Fibroblast of peridontal ligament (primary cell): ENCODE results near the gene METTL16.

Experiments
- DNase-seq: peaks from one replicate; pipeline ENCODE4 v3.0.0-alpha.2; 2010; ENCODE audit errors: extremely low read depth

The METTL16 gene

DNA sequence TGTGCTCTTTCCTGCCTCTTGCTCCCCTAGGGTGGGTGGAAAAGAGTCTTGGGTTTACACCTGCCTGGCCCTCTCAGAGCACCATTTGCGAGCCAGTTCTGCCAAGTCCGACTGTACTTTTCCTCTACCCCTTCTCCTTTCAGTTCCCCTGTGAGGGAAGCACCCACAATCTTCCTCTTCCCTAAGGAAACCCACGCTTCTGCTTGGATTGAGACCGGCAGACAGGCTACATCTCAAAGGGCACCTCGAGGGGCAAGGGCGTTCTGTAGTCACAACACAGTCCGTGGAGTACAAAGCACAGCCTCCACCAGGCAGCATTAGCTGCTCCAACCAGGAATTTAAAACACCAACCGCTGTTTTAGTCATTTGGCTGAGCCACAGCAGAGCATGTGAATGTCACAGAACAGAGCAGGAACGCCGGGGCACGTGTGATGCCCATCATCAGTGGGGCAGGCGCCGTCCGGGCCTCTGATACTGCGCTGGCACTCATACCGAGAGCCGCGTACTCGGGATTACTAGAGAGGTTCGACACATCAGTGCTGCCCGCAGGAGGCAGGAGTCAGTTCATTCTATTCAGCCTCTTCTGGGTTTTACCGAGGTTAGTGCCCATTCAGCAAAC, 97.1 kb downstream of the METTL16 start:
- no peak for DNase-seq

GRCh38 chr17:2412561-2413021, 99.1 kb downstream of the METTL16 start:
- peak; percentile 54 for DNase-seq

DNA sequence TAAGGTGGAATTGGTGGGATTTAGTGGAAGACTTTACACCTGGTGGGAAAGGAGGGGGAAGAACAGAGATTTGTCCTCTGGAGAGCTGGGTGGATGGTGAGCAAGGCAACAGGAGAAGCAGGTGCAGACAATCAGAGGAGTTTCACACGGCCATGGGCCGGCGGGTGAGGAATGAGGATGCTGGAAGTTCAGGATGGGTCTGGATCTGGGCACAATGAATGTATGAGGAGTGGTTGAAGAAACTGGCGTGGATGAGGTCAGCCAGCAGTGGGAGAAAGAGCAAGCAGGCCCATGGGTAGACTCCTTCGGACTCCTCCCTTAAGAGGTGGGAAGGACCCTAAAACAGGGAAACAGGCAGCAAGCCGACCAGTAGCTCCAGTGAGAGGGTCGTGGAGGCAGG, 100.7 kb downstream of the METTL16 start:
- DNase-seq = no peak

DNA sequence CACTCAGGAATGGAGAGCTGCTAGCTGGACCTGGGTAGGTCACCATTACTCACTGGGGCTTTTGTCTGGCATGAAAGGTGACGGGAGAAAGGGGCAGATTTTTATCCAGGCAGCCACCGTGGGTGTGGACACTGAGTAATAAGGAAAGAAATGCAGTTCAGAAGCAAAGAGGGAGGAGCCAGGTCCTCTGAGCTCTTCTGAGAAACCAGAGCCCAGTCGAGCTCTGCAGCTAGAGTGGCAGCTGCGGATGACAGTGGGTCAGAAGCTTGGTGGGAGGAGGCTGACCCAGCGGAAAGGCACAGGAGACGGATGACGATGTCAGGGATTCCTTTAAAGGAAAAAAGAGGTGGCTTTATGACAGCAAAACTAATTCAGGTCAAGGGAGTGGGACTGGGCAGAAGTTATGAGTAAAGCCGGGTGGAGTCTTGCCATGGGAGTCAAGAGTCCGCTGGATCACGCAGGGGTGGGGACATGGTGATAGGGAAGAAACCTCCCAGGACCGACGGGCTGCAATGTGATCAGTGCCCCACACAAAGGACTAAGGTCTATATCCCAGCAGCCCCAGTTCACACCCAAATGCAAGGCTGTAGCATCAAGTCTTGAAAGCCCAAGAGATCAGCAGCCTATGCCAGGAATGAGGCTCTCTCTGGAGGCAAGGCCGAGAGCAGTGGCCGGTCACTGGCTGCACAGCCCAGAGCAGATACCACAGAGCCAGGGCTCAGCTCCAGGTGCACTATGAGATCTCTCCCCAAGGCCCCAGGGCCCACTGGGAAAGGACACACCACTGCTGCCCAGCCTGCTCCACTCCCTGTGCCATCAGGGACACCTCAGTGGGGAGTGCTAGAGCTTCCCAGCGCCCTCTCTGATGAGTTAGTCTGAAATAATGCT, 104.5 kb downstream of the METTL16 start:
- peak; percentile 77 for DNase-seq

- no peak for DNase-seq
Measured at GRCh38 chr17:2406271-2406902, 105.3 kb downstream of the METTL16 start.

DNA sequence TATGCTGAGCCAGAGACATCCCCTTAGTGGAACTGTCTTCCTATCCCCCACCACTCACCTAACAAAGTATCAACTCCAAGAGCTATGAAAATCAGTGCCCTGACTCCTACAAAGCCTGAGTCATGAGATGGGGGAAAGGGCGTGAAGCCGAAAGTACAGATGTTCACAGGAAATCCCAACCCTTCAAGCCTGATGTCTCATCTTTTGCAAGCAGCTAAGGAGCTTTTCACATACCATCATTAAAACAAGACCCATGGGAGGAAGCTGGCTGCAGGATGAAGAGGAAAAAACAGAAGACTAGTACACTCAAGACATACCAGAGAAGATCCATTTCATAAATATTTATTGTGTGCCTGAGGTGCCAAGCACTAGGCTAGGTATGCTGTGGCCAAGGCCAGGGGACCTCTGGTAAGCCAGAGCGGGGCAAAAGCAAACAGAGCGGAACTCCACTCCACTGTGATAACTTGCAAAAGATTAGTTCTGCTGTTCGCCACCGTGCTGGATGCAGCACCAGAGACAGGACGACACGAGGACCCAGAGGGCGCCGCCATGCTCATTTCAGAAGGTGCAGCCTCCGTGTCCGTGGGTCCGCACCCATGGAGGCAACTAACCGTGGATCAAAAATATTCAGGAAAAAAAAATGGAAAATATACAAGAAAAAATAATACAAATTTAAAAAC, 106.3 kb downstream of the METTL16 start:
- DNase-seq = peak; percentile 93

DNA sequence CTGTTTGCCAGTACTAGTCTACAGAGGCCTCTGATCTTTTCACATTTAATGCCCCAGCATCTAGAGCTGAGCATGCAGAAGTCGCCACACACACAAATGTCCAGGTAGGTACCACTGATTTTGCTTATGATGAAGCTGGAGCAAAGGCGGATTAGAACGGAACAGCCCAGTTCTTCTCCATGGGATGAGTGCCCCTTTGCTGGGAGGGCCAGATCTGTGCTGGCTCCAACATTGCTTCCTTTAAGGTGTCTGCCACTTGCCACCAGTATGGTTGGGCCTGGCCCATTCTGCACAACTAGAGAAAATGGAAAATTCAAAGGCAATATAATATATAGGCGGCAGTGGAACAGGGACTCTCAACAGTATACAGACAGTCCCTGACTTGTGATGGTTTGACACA, 108.6 kb downstream of the METTL16 start:
- DNase-seq = no peak

DNA sequence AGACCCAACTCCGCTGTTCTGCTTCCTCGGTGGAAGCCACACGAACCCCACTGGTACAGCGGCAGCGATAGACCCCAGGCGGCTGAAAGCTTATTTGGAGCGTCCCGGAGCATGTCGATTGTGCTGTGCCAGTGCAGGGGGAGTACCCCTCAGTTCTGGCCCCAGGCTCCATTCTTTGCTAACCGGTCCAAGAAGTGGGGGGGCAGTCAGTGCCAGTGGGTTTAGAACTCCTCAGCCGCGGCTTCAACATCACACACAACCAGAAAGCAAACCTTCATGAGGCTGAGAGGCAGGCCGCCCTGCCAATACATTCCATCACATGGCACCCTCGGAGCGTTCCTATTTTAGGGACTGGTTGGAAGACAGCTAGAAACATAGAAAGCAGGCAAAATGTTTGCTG, 109.1 kb downstream of the METTL16 start:
- no peak for DNase-seq

DNA sequence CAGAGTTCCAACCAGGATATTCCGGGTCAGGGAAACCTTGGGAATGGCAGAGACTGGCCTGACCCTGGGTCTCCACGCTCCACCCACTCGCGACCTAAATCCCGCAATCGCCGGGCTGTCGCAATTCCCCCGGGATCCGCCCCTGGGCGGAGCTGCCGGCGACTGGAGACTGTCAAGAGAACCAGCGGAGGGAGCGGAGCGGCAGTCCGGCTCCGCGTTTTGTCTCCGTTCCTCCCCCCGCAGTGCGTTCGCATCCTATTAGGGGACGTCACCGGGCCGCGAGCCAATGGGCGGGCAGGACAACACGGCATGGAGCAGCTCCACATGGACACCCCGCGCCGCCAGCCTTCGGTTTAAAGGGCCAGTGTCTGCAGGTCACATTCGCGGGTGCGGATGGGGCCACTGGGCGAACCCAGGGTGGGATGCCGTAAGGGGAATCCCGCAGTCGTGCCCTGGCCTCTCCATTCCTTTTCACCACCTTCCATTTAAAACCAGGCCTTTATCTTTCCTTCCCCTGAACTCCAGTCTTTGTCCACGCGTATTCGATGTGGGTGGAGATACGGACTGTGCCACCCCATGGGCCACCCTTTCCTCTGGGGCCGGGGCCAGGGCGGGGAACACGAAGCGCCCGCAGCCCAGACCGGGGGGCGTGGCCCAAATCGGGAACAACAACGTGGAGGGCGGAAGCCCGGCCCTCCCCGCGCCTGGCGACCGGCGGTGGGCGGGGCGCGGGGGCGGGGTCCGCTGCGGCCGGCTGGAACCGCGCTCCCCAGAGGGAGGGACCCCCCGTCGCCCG, 110.1 kb downstream of the METTL16 start:
- peak; percentile 99 for DNase-seq

DNA sequence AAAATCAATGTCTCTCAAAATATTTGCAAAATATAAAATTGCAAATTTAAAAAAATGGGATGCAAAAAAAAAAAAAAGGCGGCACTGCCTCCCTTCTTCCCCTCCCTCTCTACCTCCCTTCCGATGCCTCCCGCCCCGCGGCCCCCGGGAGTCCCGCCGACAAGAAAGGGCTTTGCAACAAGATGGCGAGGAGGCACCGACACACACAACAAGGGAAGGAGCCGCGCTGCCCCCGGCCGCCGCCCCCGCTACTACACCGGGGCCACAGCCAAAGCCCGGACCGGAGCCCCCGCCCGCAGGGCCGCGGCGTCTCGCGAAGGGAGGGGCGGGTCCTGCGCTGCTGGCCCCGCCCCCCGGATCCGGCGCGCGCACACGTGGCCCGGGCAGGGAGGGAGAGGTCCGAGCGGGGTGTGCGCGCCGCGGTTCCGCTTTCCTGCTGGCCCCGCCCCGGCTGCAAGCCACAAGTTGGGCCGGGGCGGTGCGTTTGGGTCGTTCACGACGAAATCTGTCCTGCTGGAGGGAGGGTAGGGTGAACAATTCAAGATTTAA, 110.7 kb downstream of the METTL16 start, which contains the start of gene MNT:
Gene MNT, minus strand, starts transcription at position 184 of the 549 bp plus-strand sequence. CDS start 348 bp downstream, outside the sequence.
- no peak for DNase-seq

GRCh38 chr17:2400474-2400866, 111.2 kb downstream of the METTL16 start:
- no peak for DNase-seq

DNA sequence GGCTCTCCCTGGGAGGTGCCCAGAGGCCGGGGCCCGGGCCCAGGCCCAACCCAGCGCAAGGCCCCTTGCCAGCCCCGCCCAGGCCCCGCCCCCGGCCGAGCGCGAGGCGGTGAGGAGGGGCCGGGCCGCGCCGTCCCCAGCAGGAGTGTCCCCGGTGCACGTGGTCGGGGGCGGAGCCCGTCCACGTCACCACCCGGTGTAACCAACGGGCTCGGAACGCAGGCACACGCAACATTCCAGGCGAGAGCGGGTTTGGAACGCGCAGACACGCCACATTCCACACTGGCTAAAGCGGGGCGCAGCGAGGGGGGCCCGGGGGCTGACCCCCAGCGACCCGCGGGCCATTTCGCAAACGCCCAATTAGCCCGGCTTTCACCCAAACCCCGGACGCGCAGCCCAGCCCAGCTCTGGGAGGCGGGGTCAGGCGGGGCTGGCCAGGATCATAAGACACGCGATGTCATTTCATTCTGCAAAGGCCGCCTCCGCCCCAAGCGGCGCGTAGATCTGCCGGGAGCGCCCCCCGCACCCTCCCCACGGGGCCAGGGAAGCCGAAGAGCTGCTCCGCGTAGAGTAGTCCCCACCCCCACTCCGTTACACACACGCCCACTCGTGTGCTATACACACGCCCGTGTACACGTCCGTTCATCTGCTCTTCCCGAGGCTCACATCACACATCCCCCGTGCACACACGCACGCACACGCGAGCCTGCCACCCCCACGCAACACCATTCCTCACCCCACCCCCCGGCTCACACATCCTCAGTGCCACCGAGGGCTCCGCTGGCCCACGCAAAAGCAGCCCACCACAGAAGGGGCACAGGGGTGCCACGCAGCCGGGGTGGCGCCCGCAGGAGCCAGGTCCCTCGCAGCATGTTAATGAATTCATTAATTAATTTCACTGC, 111.9 kb downstream of the METTL16 start:
- DNase-seq = peak; percentile 96

GRCh38 chr17:2398655-2399571, 112.8 kb downstream of the METTL16 start:
- peak; percentile 68 for DNase-seq

GRCh38 chr17:2398182-2398581, 113.5 kb downstream of the METTL16 start:
- DNase-seq = no peak

DNA sequence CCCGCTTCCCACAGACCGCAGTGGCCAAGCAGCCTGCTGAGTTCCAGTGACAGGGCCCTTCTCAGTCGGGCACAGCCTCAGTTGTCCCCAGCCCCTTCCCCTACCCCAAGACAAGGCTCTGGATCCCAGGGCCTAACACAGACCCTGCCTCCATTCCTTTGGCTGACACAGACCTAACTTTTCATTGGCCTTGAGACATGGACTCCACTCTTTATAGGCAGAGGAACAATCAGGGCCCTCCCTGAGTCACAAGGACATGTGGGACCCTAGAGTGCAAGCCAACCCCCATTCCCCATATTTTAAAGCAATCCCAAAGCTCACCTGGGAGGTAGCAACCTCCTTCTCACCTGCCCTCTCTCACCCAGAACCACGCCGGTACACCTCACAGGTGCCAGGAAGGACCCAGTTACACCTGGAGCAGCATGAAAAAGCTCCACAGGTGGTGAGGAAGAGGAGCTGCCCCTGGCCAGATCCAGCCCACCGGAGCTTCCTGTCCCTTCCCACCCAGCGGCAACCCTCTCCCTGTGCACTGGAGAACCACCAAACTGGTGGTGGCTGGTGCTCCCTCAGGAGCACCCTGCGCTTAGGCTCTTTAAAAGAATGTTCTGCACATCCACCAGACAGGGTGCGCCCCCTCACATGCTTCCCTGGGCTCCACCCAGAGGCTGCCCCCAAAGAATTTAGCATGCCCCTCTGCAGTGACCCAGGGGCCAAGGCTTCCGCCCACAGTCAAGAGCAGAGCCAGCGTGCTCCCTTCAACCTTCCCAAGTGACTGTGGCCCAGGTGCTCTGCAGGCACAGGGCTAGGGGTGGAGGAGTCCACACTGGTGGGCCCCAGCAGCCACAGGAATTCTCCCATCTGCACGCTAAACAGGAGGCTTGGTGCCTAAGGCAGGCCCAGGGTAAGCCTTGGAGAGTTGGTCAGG, 114.2 kb downstream of the METTL16 start:
- no peak for DNase-seq

DNA sequence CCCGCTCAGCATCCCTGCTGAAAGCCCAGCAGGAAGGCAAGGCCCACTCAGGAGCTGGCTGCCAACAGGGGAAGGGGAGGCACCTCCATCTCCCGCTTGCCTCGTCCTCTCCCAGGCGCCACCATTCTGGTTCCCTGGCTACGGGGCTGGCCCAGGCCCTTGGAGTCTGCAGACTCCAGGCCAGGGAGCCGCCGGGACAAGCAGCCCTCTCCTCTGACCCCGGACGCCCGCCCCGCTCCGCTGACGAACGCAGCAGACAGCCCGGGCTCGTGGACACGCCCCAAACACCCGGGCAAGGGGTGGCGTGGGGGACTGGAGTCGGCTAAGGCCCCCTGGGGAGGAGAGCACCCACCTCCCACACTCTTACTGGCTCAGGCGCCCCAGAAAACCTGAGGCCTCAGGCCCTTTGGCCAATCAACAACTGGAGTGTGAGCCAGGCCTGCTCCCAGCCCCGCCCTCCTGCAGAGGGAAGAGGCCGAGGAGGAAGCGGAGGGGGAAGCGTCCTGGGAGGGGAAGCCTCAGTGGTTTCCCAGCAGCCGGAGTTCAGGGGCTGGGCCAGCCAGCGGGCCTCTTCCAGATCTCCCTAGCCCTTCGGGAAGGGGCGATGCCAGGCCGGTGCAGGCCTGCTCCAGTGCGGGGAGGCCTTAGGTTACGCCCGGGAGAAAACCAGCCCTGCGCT, 115.0 kb downstream of the METTL16 start:
- peak; percentile 95 for DNase-seq

- no peak for DNase-seq
Measured at GRCh38 chr17:2396192-2396567, 115.5 kb downstream of the METTL16 start.
